HG03457 (cell line): Measurements from ENCODE around the gene PDGFC.

Experiments
- ATAC-seq: cut with Tn5 transposase; IDR thresholded peaks from one replicate; pipeline ENCODE4 v1.9.1; 2021; ENCODE audit warnings: moderate number of reproducible peaks; ENCODE audit not compliant: unreplicated experiment

Gene PDGFC

GRCh38 chr4:156792462-156793085 lies 179.0 kb downstream of the PDGFC start:
- no peak for ATAC-seq

- ATAC-seq: no peak
Observed at GRCh38 chr4:156790866-156791265, 180.7 kb downstream of the PDGFC start.

GRCh38 chr4:156788782-156789181 lies 182.8 kb downstream of the PDGFC start:
- ATAC-seq: no peak

GRCh38 chr4:156786713-156787112 lies 184.9 kb downstream of the PDGFC start:
- ATAC-seq: no peak

- ATAC-seq: no peak
Observed at GRCh38 chr4:156784970-156785369, 186.6 kb downstream of the PDGFC start.

GRCh38 chr4:156783966-156784365 lies 187.6 kb downstream of the PDGFC start:
- no peak for ATAC-seq

GRCh38 chr4:156782491-156782890 lies 189.1 kb downstream of the PDGFC start:
- no peak for ATAC-seq

GRCh38 chr4:156781852-156782251 lies 189.7 kb downstream of the PDGFC start:
- ATAC-seq: no peak

GRCh38 chr4:156779774-156780173 lies 191.8 kb downstream of the PDGFC start:
- ATAC-seq: no peak

GRCh38 chr4:156779042-156779441 lies 192.6 kb downstream of the PDGFC start:
- no peak for ATAC-seq

GRCh38 chr4:156778606-156779005 lies 193.0 kb downstream of the PDGFC start:
- no peak for ATAC-seq

GRCh38 chr4:156778093-156778492 lies 193.5 kb downstream of the PDGFC start:
- no peak for ATAC-seq

GRCh38 chr4:156775813-156776212 lies 195.8 kb downstream of the PDGFC start:
- ATAC-seq: no peak

GRCh38 chr4:156774422-156774821 lies 197.2 kb downstream of the PDGFC start:
- no peak for ATAC-seq

GRCh38 chr4:156773648-156774357 lies 197.8 kb downstream of the PDGFC start:
- ATAC-seq: no peak

- ATAC-seq: no peak
Observed at GRCh38 chr4:156771171-156771837, 200.3 kb downstream of the PDGFC start.

- no peak for ATAC-seq
Observed at GRCh38 chr4:156770140-156770539, 201.5 kb downstream of the PDGFC start.

GRCh38 chr4:156767911-156768415 lies 203.6 kb downstream of the PDGFC start:
- ATAC-seq: no peak

- ATAC-seq: no peak
Observed at GRCh38 chr4:156766846-156767245, 204.8 kb downstream of the PDGFC start.

GRCh38 chr4:156765277-156765676 lies 206.3 kb downstream of the PDGFC start:
- ATAC-seq: no peak

- ATAC-seq: no peak
Observed at GRCh38 chr4:156764846-156765245, 206.8 kb downstream of the PDGFC start.

GRCh38 chr4:156764145-156764544 lies 207.5 kb downstream of the PDGFC start:
- no peak for ATAC-seq
